IPS-11a (cell line): ENCODE measurements around the gene CRB3.
"Not testable (repeated sequence)": the region's sequence is repeated elsewhere in the genome, so short reads cannot be mapped to it uniquely, and the experiment has no call there.

Experiments used
- H3K4me3 ChIP-seq: one replicate; pipeline ENCODE4 v1.5.1; 2013; ENCODE audit warnings: low read depth, low read length, control low read depth

Gene CRB3

GRCh38 chr19:6464070-6464873 lies at the start of gene CRB3:
TSS of gene CRB3 (plus strand) at chr19:6464271. CDS start at chr19:6464702, 431 bp downstream.
- peak within 1 kb of the TSS; percentile 76 for H3K4me3 ChIP-seq

GRCh38 chr19:6414793-6415590 lies 49.1 kb upstream of the CRB3 start:
- H3K4me3 ChIP-seq: no peak overlapping the region

- no peak overlapping the region for H3K4me3 ChIP-seq
These were observed 48.4 kb upstream of the CRB3 start for GRCh38 chr19:6415591-6416190.

- no peak overlapping the region for H3K4me3 ChIP-seq
These were observed 47.2 kb upstream of the CRB3 start for GRCh38 chr19:6416658-6417405.

- no peak overlapping the region for H3K4me3 ChIP-seq
These were observed 46.1 kb upstream of the CRB3 start for GRCh38 chr19:6417713-6418561.

- H3K4me3 ChIP-seq: no peak overlapping the region
These were observed 45.5 kb upstream of the CRB3 start for GRCh38 chr19:6418562-6418932.

- no peak overlapping the region for H3K4me3 ChIP-seq
These were observed 42.7 kb upstream of the CRB3 start for GRCh38 chr19:6421075-6422014.

GRCh38 chr19:6423499-6424194 lies 40.4 kb upstream of the CRB3 start:
- peak overlapping the region; percentile 97 for H3K4me3 ChIP-seq

- peak within 1 kb of the TSS; percentile 97 for H3K4me3 ChIP-seq
These were observed 39.7 kb upstream of the CRB3 start, which contains the start of gene KHSRP for GRCh38 chr19:6424195-6424938. TSS of gene KHSRP (minus strand) at chr19:6424811. CDS start at chr19:6424701, 110 bp downstream.

- no peak overlapping the region for H3K4me3 ChIP-seq
These were observed 38.9 kb upstream of the CRB3 start for GRCh38 chr19:6424939-6425731.

GRCh38 chr19:6425732-6426620 lies 38.1 kb upstream of the CRB3 start:
- no peak overlapping the region for H3K4me3 ChIP-seq

- no peak overlapping the region for H3K4me3 ChIP-seq
These were observed 36.9 kb upstream of the CRB3 start for GRCh38 chr19:6427131-6427530.

GRCh38 chr19:6428692-6429418 lies 35.2 kb upstream of the CRB3 start:
- not testable (repeated sequence) for H3K4me3 ChIP-seq

- no peak overlapping the region for H3K4me3 ChIP-seq
These were observed 34.5 kb upstream of the CRB3 start for GRCh38 chr19:6429419-6430221.
